ENCODE measurements around the gene NCMAP. TPM values are rescaled to one million over a fixed set of nuclear protein-coding genes. Genes with fewer than 3 reads are reported as not detected.

The NCMAP gene
- total RNA-seq, 2 donors from 2014 or later, result 0.72 to 2.7 TPM

DNA sequence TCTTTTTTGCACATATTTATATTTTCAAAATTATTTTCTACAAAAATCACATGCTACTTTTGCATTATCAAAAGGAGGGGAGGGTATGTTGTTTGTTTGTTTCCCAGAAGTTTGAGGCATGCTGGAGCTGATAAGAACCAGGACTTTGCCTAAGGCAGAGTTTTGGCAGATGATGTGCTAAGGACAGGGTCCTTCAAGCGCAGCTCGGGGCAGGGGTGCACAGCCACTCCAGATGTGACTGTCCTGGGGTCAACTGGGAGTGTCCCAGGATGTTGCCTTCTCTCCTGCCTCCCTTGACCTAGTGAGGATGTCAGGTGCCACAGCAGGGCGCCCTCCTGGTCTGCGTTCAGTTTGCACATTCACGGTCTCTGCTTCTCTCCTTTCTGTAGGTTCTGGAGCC is 44.7 kb downstream of the NCMAP start:
- no peaks in the 10 kb centered on the region for H3K36me3 ChIP-seq
- H3K4me3 ChIP-seq, result no peak overlapping the region
- no peak for TF ChIP-seq CTCF (IDR thresholded peaks at IDR 0.05)
- intact Hi-C loops (cut with DNase I), result no loop called here
- no peak overlapping the region for H3K9ac ChIP-seq (ENCODE audit: low read depth in 2 of 2, low read length in 2 of 2)
- no peaks in the 10 kb centered on the region for H3K27me3 ChIP-seq
- no peak overlapping the region for H3K27ac ChIP-seq
- H3K4me1 ChIP-seq, result no peaks in the 10 kb centered on the region
- no peak for DNase-seq
- H3K9me3 ChIP-seq, result no peaks in the 10 kb centered on the region

DNA sequence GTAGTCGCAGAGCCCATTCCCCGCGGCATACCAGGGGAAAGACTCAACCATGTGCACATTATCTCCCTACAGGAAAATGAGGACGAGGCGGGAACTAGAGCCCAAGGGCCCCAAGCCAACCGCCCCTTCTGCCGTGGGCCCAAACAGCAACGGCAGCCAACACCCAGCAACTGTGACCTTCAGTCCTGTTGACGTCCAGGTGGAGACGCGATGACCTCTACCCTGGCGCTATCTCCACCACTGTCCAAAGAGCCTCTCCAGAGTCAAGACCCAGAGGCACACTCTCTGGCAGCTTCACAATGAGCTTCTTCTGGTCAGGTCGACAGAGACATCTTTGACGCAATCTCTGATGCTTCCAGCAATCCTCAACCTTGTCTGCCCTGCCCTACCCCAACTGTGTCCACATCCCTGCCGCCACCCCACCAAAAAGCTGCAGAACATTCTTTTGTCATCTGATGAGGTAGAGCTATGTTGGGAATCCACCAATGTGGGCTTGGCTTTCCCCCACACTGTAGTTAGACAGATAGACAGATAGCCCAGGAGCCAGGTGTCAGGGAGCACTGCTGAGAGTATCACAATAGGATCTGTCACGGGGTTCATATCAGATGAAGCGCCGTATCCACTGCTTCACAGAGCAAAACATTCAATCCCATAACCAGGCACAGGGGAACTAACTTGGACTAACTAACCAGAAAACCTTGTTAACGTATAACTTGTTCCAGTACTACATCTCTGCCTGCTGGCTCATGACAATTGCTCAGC is 49.8 kb downstream of the NCMAP start:
- no peaks in the 10 kb centered on the region for H3K36me3 ChIP-seq
- H3K27me3 ChIP-seq, result no peaks in the 10 kb centered on the region
- no peak overlapping the region for H3K4me3 ChIP-seq
- no peaks in the 10 kb centered on the region for H3K9me3 ChIP-seq
- no peaks in the 10 kb centered on the region for H3K4me1 ChIP-seq
- H3K9ac ChIP-seq (ENCODE audit: low read depth in 2 of 2, low read length in 2 of 2), result no peak overlapping the region
- intact Hi-C loops (cut with DNase I), result no loop called here
- no peak overlapping the region for H3K27ac ChIP-seq
- TF ChIP-seq CTCF (IDR thresholded peaks at IDR 0.05), result no peak
- DNase-seq, result no peak

DNA sequence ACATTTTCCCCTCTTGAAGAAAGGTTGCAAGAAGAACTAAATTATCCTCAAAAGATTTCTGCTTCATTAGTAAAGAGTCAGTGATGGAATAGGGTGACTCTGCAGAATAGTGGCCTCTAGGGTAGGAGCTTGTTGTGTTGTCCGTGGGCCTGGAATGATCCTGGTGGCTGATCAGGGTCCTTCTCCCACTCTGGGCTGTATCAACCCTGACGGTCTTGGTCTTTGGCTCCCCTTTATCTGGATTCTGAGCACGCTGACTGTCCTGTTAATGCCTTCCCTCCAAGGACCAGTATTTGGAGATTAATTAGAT is 50.4 kb downstream of the NCMAP start:
- intact Hi-C loops (cut with DNase I), result no loop called here

GRCh38 chr1:24606621-24607020 is 50.7 kb downstream of the NCMAP start:
- no peak for TF ChIP-seq CTCF (IDR thresholded peaks at IDR 0.05)
- Histone ChIP-seq H3K36me3 (no peaks in the 10 kb centered on the region), H3K9ac (ENCODE audit: low read depth in 2 of 2, low read length in 2 of 2) (no peak overlapping the region), H3K4me3 (no peak overlapping the region), H3K9me3 (no peaks in the 10 kb centered on the region), H3K27me3 (no peaks in the 10 kb centered on the region), H3K4me1 (no peaks in the 10 kb centered on the region), H3K27ac (no peak overlapping the region)
- DNase-seq, result no peak
- intact Hi-C loops (cut with DNase I), result no loop called here

More for the DNA sequence above, 50.4 kb downstream of the NCMAP start:
- H3K9ac ChIP-seq (ENCODE audit: low read depth in 2 of 2, low read length in 2 of 2), result no peak overlapping the region
- H3K4me3 ChIP-seq, result no peak overlapping the region
- H3K36me3 ChIP-seq, result no peaks in the 10 kb centered on the region
- DNase-seq, result no peak
- no peaks in the 10 kb centered on the region for H3K9me3 ChIP-seq
- H3K27me3 ChIP-seq, result no peaks in the 10 kb centered on the region
- no peak for TF ChIP-seq CTCF (IDR thresholded peaks at IDR 0.05)
- H3K4me1 ChIP-seq, result no peaks in the 10 kb centered on the region
- H3K27ac ChIP-seq, result no peak overlapping the region

GRCh38 chr1:24609949-24610517 is 54.1 kb downstream of the NCMAP start:
- H3K4me3 ChIP-seq, result no peak overlapping the region
- H3K36me3 ChIP-seq, result no peaks in the 10 kb centered on the region
- DNase-seq, result no peak
- H3K27ac ChIP-seq, result no peak overlapping the region
- no peak for TF ChIP-seq CTCF (IDR thresholded peaks at IDR 0.05)
- H3K4me1 ChIP-seq, result no peaks in the 10 kb centered on the region
- H3K27me3 ChIP-seq, result no peaks in the 10 kb centered on the region
- no peaks in the 10 kb centered on the region for H3K9me3 ChIP-seq
- H3K9ac ChIP-seq (ENCODE audit: low read depth in 2 of 2, low read length in 2 of 2), result no peak overlapping the region
- intact Hi-C loops (cut with DNase I), result no loop called here
